Lower leg skin (tissue), 4 donors: ENCODE data around the gene XRRA1. TPM values are rescaled to one million over a fixed set of nuclear protein-coding genes. Genes with fewer than 3 reads are reported as not detected.

Experiments
- DNase-seq, 2 donors: peaks; one replicate each; pipeline ENCODE4 v3.0.0-alpha.2; 2019; ENCODE audit warnings: low spot score in 2 of 2
- H3K4me3 ChIP-seq: fragments of 200-600 bp; sonication (generic); 2 replicates; pipeline ENCODE4 v1.5.1; 2017; ENCODE audit warnings: mild to moderate bottlenecking, low read depth; ENCODE audit not compliant: poor library complexity, severe bottlenecking
- POLR2A ChIP-seq, 2 donors: fragments of 450-650 bp; IDR thresholded peaks; one replicate each; pipeline ENCODE4 v1.6.1; 2016 to 2017; ENCODE audit warnings: antibody characterized with exemption in 2 of 2, mild to moderate bottlenecking in 1 of 2, moderate library complexity in 1 of 2
- WGBS, 2 donors: methylation state at CpG; one replicate each; pipeline ENCODE4 v1.1.5; 2018; 5-methylcytosine and 5-hydroxymethylcytosine counted together
- intact Hi-C: fragments of 100-400 bp; cut with DNase I; formaldehyde crosslinking; loops from one replicate; pipeline ENCODE4 v1.15.0; 2023; ENCODE audit warnings: low total_unique reads
- total RNA-seq, 4 donors: library from RNA; depleted of rRNA; stranded (reverse); fragments of >200 nt; gene quantifications; one replicate each; pipeline ENCODE4 v1.1.0, GENCODE V29; 2016
- TF ChIP-seq, protein P1 (sequence below), 3 donors: fragments of 450-650 bp; IDR thresholded peaks; one replicate each; pipeline ENCODE4 v1.5.1; 2016; ENCODE audit warnings: antibody characterized with exemption in 3 of 3, mild to moderate bottlenecking in 3 of 3, moderate library complexity in 2 of 3

XRRA1 gene
- total RNA-seq, 4 donors from 2014 or later, result 7.0 to 17.4 (median 13.2) TPM

DNA sequence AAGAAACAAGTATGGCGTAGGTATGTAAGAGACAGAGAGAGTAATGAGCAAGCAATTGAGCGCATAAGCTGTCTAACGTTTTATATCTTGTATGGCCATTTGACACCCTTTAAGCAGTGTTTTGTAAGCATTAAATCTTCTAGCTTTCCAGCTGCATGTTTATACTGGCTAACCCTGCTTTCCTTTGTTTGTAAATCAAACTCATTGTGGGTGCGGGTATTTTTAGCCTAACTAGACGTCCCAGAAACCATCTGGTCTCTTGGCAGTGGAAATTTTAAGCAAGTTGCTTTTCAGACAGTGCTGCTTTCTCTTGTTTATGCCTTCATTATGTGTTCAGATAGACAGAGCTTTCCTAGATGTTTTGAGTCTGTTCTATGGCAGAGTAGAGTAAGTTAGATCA, 126.7 kb downstream of the XRRA1 start:
- WGBS, 2 donors, result 51% methylated on average over 5 of the region's 5 CpGs
- no peak for DNase-seq
- TF ChIP-seq, protein P1, sequence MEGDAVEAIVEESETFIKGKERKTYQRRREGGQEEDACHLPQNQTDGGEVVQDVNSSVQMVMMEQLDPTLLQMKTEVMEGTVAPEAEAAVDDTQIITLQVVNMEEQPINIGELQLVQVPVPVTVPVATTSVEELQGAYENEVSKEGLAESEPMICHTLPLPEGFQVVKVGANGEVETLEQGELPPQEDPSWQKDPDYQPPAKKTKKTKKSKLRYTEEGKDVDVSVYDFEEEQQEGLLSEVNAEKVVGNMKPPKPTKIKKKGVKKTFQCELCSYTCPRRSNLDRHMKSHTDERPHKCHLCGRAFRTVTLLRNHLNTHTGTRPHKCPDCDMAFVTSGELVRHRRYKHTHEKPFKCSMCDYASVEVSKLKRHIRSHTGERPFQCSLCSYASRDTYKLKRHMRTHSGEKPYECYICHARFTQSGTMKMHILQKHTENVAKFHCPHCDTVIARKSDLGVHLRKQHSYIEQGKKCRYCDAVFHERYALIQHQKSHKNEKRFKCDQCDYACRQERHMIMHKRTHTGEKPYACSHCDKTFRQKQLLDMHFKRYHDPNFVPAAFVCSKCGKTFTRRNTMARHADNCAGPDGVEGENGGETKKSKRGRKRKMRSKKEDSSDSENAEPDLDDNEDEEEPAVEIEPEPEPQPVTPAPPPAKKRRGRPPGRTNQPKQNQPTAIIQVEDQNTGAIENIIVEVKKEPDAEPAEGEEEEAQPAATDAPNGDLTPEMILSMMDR (IDR thresholded peaks at IDR 0.05), result no peak
- TF ChIP-seq POLR2A (IDR thresholded peaks at IDR 0.05), result no peak
- intact Hi-C loops, result no loop called here
- no peak overlapping the region for H3K4me3 ChIP-seq

DNA sequence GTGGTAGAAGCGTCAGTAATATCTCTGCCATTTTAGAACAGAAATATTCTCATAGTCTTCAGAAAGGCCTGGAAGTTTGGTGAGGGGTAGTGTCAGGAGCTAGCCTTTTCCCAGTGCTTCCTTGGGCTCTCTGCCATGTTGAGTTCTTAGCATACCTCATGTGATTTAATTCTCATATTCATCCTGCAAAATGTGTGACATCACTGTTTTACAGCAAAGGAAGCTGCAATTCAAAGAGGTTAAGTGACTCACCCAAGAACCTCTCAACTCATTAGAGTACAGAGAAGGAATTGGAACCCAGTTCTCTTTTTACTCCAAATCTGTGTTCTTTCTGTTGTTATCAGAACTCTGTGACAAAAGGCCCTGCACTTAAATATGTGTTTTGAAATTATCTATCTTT, 128.1 kb downstream of the XRRA1 start:
- H3K4me3 ChIP-seq, result no peak overlapping the region
- WGBS, 2 donors, result 97 to 100% methylated on average over 1 of the region's 1 CpG
- no peak for TF ChIP-seq POLR2A (IDR thresholded peaks at IDR 0.05)
- TF ChIP-seq, protein P1 (IDR thresholded peaks at IDR 0.05), result no peak
- DNase-seq, result no peak
- intact Hi-C loops, result loop anchor here (1.0 kb wide), 1 partner anchor 17 kb away; no protein-coding TSS in a partner anchor

DNA sequence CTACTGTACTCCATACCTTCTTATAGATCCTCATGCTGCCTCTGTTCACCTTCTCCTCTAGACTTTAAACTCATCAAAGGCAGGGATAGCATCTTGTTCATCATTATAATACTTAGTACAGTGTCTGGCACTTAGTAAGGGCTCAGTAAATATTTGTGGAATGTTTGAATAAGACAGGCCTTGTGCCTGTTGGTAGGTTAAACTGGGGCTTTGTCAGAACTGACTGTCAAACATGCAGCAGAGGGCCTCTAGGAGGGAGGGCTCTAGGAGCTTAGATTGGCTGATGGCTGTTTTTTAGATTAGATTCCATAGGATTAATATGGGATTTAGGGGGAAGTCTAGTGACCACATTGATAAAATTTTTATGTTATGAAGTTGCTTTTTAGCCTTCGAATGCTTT, 129.5 kb downstream of the XRRA1 start:
- H3K4me3 ChIP-seq, result no peak overlapping the region
- intact Hi-C loops, result no loop called here
- WGBS, 2 donors, result 88 to 98% methylated on average over 1 of the region's 1 CpG
- no peak for DNase-seq
- TF ChIP-seq, protein P1 (IDR thresholded peaks at IDR 0.05), result no peak

DNA sequence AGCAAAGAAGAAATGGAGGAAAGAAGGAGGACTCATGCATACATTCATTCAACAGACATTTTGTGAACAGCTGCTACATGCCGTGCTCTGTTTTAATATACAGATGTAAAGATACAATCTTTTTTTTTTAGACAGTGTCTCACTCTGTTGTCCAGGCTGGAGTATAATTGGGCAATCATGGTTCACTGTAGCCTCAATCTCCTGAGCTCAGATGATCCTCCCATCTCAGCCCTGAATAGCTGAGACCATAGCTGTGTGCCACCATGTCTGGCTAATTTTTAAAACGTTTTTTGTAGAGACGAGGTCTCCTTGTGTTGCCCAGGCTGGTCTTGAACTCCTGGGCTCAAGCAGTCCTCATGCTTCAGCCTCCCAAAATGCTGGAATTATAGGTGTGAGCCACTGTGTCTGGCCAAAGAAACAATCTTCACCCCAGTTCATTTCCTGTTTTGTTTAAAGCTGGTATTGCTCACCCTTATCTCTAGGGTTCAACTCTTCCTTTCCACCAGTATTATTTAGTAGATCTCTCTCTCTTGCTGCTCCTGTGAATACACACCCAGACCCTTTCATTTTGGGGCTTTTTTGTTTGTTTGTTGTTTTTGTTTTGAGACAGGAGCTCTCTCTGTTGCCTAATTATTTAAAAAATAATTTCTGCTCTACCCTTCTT, 130.5 kb downstream of the XRRA1 start:
- TF ChIP-seq, protein P1 (IDR thresholded peaks at IDR 0.05), result no peak
- no peak for TF ChIP-seq POLR2A (IDR thresholded peaks at IDR 0.05)
- no peak for DNase-seq
- 72 to 84% methylated on average over 3 of the region's 3 CpGs for WGBS, 2 donors
- no peak overlapping the region for H3K4me3 ChIP-seq
- intact Hi-C loops, result no loop called here

DNA sequence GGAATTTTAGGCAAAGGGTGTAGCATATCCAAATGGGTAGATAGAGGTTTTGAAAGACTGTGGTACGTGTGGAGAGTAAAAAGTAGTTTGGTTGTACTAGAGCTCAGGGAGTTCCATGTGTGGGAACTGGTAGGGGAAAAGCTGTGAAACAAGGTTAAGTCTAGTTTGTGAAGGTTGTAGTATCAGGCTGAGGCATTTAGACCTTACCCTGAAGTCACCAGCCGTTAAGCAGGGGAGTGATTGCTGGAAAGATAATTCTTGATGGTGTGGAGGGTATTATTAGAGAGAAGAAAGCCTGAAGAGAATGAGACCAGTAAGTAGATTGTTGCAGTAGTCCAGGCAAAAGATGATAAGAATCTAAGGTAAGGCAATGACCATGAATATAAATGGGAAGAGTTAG, 132.2 kb downstream of the XRRA1 start:
- no peak overlapping the region for H3K4me3 ChIP-seq
- no peak for DNase-seq
- intact Hi-C loops, result no loop called here
- 91 to 96% methylated on average over 2 of the region's 2 CpGs for WGBS, 2 donors
- TF ChIP-seq, protein P1 (IDR thresholded peaks at IDR 0.05), result no peak
- TF ChIP-seq POLR2A (IDR thresholded peaks at IDR 0.05), result no peak

DNA sequence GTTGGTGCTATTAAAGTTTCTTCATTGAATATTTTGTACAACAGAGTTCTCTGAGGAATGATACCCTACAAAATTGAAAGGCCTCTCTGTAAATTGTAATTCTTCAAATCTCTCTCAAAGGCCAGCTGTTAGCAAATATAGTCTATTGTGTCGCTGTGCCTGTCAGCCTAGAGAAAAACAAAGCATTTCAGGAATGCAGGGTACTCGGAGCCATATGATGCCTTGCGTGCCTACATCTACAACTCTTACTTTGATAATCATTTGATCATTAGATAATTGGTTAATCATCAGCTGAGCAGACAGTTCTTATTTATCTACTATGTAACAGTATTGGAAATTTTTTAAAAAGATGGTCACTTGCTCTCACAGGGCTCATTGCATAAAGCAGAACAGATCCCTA, 132.9 kb downstream of the XRRA1 start:
- no peak for DNase-seq
- H3K4me3 ChIP-seq, result no peak overlapping the region
- 87 to 89% methylated on average over 3 of the region's 3 CpGs for WGBS, 2 donors
- intact Hi-C loops, result no loop called here
- TF ChIP-seq, protein P1 (IDR thresholded peaks at IDR 0.05), result no peak
- TF ChIP-seq POLR2A (IDR thresholded peaks at IDR 0.05), result no peak
